GM21367 (cell line): Measurements from ENCODE around the gene CRABP2.

ENCODE experiments used
- ATAC-seq: cut with Tn5 transposase; IDR thresholded peaks from one replicate; pipeline ENCODE4 v1.9.1; 2021; ENCODE audit not compliant: unreplicated experiment

The CRABP2 gene

DNA sequence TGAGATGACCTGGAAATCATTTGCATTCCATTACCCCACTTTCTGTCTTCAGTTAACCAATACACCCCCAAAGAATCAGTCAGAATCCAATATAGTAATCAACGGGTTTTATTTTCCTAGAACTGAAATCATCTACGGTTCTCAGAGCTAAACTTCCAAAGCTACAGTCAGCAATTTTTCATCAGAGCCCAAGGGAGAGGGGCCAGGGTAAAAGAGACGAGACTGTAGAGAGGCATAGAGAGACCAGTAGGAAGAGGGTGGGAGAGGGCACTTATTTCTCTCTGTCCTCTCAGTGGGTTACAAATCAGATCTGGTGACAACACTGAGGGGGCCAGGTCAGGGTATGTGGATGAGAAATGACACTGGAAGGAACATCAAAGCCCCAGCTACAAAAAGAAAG is 36.6 kb upstream of the CRABP2 start:
- ATAC-seq = no peak

DNA sequence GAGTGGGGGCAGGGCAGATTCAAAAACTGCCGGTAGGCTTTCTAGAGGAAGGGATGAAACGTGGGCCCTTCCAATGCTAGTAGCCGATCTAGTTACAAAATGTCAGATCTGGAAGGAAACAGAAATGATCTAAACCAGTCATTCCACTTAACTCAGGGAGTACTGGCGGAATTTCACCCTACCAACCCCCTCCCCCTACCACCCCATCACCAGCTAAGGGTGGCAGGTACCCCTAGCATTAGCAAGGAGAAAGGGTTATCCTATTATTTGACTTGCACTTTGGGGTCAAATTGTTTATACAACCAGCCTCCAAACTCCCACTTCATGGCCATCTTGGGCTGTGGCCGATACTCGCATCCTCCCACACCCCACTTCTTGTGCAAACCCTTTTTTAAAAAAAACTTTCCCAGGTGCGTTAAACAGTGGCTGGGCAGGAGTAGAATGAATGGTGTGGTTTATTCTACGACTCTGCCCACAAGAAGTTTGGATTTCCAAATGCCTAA is 36.1 kb upstream of the CRABP2 start:
- no peak for ATAC-seq

DNA sequence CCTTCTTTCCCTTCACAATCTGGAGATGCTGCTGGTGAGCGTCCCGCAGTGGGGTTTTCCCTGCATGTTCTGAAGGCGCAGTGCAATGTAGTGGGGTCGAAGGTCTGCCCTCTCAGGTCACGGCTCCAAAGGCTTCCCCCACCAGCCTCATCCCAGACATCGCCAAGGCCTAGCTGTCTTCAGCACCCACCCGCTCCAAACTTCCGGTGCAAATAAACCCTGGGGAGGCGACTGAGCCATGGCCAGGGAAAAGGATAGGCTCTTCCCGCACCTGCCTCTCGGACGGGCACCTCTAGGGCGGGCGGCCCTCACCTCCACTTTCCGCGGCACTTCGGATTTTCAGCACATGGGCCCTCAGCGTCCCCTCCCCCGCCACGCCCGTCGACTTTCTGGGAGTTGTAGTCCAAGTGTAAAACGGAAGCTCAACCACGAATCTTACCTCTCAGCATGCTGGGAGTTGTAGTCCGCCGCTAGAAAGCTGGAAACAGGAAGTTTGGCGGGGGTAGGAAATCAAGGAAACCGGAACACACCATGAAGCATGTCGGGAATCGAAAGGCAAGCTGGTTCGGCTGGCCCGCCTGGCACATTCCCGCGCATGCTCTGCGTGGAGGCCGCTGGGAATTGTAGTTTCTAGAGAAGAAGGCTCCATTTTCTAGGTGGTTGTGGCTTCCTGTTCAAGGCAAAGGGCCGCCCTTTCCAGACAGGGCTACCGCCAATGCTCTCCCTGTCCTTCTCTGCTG is 35.5 kb upstream of the CRABP2 start, which contains the start of gene MRPL24:
MRPL24 (minus strand) TSS at position 348 of the 740 bp plus-strand sequence. CDS start 2,384 bp downstream, outside the sequence.
- peak; percentile 71 for ATAC-seq

DNA sequence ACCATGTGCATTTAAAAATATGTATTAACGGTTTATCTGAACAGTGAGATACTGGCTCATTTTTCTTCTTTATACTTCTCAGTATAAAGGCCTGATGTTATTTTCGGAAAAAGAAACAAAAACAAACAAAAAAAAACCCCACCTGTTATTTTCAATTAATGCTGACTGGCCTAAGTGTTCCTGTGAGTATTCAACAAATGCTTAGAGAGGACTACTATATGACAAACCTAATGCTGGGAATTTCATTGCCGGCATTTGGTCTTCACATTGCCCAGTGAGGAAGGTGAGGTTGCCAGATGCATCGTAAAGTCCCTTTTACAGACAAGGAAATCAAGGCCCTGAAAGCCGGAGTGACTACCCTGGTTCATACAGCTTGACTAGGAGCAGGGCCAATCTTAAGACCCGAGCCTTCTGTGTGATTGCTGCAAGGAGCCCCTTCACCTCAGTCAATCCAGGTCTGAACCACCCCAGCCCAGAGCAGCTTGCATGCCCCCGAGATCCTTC is 34.9 kb upstream of the CRABP2 start:
- no peak for ATAC-seq

DNA sequence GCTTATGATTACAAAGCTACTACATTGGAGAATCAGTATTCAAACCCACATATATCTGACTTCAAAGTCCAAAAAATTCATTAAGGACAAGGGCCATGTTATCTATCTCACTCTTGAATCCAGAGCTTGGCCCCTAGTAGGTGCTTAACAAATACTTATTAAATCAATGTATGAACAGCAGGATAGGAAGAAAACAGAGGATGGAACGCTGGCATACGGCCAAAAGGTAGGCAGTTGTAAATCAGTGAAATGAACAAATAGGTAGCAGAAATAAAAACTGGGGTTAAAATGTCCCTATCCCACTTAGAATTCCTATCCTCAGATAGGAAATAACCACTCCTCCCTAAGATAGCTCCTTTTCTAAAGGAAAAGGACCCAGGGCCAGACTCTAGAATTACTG is 33.5 kb upstream of the CRABP2 start:
- no peak for ATAC-seq

DNA sequence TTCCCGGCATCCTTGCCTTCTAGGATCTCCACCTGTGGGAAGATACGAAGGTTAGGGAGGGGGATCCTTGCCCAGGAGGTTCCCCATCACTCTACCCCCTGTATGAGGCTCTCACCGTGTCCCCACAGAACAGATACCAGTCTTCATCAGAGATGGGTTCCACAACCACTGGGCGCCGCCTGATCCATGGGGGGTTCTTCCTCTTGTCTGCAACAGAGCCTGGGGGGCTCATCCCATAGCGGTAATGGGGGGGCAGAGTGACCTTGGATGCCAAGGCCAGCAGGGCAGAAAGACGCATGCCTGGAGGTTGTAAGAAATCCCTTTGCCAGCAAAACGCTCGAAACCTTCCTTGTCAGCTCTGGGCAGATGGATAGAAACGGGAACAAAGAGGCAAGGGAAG is 33.0 kb upstream of the CRABP2 start:
- ATAC-seq = no peak

DNA sequence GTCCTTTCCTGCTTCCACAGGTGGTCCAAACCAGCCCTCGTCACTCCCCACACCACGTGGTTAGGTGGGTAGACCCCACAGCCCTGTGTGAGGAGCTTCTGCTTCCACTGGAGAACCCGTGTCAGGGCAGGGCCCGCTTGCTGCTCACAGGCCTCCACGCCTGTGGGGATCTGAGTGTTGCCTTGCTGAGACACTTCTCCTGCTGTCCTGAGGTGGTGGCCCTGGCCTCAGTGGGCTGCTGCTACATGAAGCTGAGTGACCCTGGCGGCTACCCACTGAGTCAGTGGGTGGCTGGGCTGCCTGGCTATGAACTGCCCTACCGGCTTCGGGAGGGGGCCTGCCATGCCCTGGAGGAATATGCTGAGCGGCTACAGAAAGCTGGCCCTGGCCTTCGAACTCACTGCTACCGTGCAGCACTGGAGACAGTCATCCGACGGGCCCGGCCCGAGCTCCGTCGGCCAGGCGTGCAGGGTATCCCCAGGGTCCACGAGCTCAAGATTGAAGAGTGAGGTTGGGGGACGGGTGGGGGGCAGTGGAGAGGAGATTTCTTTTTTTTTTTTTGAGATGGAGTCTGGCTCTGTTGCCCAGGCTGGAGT is 28.7 kb upstream of the CRABP2 start:
- no peak for ATAC-seq

DNA sequence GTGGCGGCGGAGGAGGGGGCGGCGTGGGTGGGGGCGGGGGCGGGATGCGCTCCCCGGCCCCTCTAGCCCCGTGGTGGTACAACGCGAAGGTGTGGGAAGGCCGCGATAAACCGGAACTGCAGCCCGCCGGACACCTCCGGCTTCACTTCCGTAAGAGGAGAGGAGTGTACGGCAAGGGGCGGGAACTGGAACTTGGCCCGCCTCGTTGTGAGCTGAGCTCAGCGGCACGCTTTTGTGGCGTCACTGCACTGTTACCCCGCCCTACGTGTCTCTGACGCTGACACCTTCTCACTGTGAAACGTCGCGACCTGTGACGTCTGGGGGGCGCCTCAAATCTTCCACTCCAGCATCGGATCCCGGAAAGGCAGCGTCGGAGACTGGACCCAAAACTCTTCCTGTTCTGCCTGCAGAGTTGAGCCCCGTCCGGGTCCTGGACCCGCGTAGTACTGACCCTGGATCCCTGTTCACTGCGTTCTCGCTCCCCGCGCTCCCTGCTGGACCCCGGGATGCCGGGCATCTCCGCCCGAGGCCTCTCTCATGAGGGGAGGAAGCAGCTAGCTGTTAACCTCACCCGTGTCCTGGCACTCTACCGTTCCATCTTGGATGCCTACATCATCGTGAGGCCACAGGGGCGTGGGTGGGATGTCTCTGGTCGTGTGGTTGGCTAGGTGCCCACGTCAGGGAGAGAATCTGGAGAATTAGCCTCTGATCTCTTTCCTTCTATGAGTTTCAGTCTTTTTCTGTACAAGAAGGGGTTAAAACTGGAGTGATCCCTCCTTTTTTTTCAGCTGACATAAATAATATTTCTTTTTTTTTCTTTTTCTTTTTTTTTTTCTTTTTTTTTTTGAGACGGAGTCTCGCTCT is 23.4 kb upstream of the CRABP2 start, which contains the start of gene ISG20L2:
ISG20L2 (minus strand) TSS at position 168 of the 864 bp plus-strand sequence. CDS start 1,114 bp downstream, outside the sequence.
- peak; percentile 83 for ATAC-seq

DNA sequence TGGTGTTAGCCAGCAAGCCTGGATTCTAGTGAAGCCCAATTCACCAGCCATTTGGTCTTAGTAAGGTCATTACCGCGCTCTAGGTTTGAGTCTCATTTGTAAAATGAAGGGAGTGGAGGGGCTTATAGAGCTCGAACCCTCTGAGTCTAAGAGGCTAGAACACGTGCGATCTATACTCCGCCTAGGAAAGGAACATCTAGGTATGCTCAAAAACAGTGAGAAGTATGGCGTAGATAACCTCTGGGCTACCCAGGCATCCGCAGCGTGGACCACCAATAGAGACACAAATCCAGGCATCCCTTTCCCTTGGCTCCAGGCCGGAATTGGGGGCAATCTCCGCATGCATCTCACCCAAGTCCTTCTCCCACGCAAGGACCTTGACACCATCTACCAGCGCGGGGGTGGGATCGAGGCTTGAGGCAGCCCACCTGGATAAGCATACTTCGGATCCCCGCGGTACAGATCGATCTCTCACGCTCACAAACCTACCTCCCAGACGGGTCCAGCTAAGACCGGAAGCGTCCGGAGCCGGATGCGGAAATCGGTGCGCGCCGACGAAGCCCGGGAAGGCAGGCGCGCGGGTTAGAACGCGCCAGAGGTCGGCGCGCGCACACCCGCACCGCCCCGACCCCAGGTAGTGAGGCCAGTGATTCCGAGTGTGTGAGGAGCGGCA is 22.7 kb upstream of the CRABP2 start, which contains the start of gene METTL25B:
METTL25B (plus strand) TSS at position 544 of the 673 bp plus-strand sequence. CDS start 636 bp downstream, outside the sequence.
- ATAC-seq = peak; percentile 41

DNA sequence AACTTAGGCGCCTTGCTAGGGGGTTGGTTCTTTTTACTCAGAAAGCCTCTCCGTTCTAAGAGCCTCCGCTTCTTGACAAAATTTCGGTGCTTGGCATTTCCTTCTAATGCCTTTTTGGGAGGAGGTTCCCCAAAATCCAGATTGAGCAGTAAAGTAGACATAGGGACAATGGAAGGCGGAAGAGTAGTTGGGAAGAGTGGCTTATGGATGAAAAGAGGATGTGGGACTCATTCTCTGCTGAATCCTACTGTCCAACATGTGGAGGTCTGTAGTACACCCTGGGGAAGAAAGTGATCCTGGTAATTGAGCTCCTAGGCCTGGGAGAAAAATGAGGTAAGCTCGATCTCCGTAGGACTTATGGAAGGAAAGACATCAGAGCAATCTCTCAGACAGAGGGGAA is 22.1 kb upstream of the CRABP2 start:
- ATAC-seq = no peak

DNA sequence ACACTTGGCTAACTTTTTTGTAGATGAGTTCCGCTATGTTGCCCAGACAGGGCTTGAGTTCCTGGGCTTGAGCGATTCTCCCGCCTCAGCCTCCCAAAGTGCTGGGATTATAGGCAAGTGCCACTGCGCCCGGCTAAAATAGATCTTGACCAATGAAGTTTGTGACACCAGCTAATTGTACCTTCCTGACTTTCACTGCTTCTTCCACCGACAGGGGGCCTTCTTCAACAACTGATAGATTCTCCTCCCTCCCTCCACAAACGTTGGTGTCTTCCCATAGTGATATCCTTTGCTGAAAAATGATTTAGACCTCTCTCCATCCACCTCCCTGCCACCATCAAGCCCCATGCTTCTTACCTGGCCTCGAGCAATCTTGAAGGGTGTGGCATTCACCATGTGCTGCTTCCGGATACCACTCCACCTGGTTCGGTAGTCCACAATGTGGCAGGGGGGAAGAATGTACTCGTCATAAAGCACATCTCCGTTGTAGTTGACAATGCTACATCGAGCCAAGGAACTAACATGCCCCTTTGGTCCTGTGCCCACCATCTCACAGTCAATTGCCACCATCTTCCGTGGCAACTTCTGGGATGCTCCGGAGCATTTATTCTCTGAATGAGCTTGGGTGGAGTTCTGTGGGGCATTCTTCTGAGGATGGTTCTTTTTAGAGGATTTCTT is 21.3 kb upstream of the CRABP2 start:
- no peak for ATAC-seq

DNA sequence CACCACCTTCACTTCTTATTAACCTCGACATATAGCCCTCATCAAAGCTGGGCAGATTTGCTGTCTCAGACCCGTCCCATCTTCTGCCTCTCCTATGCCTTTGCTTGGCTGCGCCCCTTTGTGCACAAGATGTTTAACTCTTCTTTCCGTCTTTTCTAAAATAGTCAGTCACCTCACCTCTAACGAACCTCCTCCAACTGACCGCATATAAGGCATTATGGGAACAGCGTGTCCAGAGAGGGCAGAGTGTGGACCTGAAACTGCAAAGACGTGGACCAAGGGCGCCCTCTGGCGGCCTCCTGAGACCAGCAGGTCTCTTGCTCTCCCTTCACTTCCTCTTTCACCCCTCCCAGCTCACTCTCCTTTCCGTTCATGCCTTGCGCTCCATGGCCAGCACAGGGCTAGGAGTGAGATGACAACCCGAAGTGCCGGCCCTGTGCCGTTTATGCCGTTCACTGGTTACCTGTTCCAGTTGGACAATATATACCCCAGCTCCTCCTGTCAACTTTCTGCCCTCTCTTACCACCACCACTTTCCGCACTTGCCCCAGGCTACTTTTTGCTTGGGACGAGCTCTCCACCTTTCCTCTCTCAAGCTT is 20.4 kb upstream of the CRABP2 start:
- no peak for ATAC-seq

DNA sequence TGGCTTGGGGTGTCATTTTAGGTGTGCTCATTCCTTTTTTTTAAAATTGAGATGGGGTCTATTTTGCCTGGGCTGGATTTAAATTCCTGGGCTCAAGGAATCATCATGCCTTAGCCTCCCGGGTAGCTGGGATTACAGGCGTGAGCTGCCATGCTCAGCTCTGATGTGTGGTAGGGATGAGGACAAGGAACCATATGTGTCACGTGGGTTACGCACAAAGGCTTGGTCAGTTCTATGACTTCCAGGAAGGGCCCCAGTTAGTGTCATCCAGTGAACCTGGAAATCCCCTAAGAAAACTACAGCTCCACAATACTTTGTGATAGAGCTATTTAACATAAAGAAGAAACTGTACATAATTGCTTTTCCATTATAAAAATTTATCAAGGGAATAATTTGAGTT is 16.2 kb upstream of the CRABP2 start:
- no peak for ATAC-seq

DNA sequence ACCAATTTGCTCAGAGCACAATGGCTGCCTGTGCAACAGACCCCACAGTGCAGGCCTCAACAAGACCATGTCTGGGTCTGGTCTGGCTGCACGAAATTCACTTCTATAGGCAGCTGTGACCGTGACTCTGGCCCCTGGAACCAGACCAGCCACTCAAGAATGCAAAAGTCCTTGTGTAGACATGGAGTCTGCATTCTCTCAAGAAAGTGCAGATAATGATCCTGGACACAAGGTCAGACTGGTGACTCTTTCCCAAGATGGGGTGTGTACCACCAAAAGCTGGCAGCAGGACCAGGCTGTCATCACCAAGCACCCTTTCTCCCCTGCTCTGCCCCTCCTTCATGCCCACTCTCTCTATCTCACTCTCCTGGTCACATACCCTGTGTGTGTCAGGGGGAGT is 15.7 kb upstream of the CRABP2 start:
- no peak for ATAC-seq

DNA sequence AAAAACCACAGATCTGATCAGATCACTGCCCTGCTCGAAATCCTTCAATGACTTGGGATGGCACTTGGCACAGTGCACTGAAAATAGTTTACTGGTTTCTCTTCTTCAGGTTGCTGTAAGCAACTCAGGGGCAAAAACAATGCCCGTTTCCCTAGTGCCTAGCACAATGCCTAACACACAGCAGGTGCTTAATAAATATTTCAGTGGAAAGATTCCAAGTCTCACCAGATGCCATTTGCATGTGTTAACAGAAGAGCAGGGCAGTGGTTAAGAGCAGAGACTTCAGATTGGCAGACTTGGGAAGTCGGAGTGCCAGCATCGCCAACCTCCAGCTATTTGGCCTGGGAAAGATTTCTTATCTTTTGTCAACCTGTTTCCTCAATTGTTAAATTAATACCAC is 12.0 kb upstream of the CRABP2 start:
- no peak for ATAC-seq

DNA sequence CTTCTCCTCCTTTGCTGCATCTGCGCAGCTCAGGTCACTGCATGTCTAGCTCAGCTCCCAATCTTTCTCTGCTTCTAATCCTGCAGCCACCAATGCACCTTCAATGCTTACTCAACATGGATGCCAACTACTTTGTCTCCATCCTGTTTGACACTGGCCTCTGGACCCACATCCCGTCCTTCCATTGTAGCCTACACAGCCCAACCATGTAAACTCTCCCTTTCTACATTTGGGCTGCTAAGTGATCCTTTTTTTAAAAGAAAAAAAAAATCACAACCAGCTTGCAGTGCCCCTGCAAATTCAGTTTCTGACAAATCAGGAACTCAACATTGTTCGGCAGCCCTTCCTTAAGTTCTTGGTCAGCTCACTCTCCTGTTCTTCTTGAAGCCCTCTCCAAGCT is 9.4 kb upstream of the CRABP2 start:
- no peak for ATAC-seq

DNA sequence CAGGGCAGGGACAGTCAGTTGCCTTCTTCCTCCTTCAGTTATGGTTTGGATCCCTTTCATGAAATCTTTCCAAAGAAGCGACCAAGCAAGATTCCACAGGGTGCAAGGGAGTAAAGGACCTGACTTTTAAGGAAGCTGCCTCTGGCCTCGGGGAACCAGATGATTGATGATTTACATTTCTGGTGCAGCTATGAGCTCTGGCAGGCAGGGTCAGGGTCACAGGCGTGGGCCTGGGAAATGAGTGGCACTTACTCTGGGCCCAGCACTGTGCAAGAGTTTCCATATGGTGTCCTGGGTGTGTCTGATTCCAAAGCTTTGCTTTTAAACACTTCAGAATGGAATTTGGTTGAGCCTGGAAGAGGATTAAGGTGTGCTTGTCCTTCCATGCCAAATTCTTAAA is 7.2 kb upstream of the CRABP2 start:
- ATAC-seq = no peak

DNA sequence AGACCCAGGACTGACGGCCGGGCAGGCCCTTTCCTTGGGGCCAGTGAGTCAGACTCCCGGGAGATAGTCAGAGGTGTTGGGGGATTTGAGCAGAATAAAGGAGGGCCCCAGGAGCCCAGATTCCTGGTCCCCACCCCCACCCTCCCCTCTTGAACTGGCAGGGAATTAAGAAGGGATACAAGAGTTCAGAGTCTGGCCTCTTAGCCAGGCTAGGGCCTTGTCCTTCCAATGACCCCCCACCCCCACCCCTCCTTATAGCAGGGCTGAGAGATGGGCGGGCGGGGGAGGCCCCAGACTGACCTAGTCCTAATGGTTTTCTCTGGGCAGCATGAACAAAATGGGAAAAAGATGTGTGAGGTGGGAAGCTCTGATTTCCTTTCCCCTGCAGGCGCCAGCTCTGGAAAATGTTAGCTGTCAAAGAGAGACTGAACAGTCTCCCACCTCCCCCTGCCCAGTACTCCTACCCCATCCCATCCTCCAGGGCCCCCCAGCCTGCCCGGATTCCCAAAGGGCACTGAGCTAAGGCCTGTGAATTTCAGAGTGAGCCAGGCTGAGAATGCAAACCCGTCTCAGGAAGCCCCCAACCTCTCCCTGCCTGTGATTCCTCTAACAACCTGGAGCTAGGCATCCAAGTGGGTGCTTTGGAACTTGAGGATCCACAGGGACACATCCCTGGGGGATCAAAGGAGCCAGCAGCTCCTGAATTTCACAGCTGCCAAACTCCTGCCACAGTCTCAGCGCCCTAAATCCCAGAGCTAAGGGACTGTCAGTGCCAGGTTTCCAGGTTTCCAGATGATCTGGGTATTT is 5.8 kb upstream of the CRABP2 start:
- no peak for ATAC-seq
